Uterus (tissue), 4 donors: Measurements from ENCODE around the gene DLK2. TPM values are rescaled to one million over a fixed set of nuclear protein-coding genes. Genes with fewer than 3 reads are reported as not detected.

ENCODE experiments used
- DNase-seq, 2 donors: peaks; one replicate each; pipeline ENCODE4 v3.0.0-alpha.2; 2019 to 2020
- H3K27ac ChIP-seq, 2 donors: fragments of 200-600 bp; sonication (generic); 1 replicate in 1 of 2; 2 replicates in 1 of 2; pipeline ENCODE4 v1.5.1; 2016 to 2018
- H3K27me3 ChIP-seq, 2 donors: fragments of 200-600 bp; sonication (generic); one replicate each; pipeline ENCODE4 v1.5.1; 2018 to 2019; ENCODE audit warnings: control low read depth in 1 of 2
- H3K36me3 ChIP-seq, 2 donors: fragments of 200-600 bp; sonication (generic); one replicate each; pipeline ENCODE4 v1.5.1; 2019; ENCODE audit warnings: control low read depth in 1 of 2
- H3K4me1 ChIP-seq, 2 donors: fragments of 200-600 bp; sonication (generic); one replicate each; pipeline ENCODE4 v1.5.1; 2018 to 2019; ENCODE audit warnings: control low read depth in 1 of 2
- H3K4me3 ChIP-seq, 2 donors: fragments of 200-600 bp; sonication (generic); 1 replicate in 1 of 2; 2 replicates in 1 of 2; pipeline ENCODE4 v1.5.1; 2018 to 2019; ENCODE audit warnings: mild to moderate bottlenecking in 1 of 2
- H3K9me3 ChIP-seq, 2 donors: fragments of 200-600 bp; sonication (generic); one replicate each; pipeline ENCODE4 v1.5.1; 2019; ENCODE audit warnings: control low read depth in 1 of 2
- POLR2A ChIP-seq, 2 donors: fragments of 450-650 bp; IDR thresholded peaks; one replicate each; pipeline ENCODE4 v1.6.1; 2016; ENCODE audit warnings: antibody characterized with exemption in 2 of 2, mild to moderate bottlenecking in 1 of 2, moderate library complexity in 1 of 2
- intact Hi-C: fragments of 100-400 bp; cut with DNase I; formaldehyde crosslinking; loops from one replicate; pipeline ENCODE4 v1.15.1; 2023; ENCODE audit warnings: low total_unique reads
- total RNA-seq, 4 donors: library from RNA; depleted of rRNA in 3 of 4; stranded (reverse); fragments of >200 nt in 3 of 4; gene quantifications; one replicate each; pipeline versions ENCODE4 v1.1.0 to v1.2.4, GENCODE V29; 2014 to 2023
- TF ChIP-seq, protein P1 (sequence below), 4 experiments: fragments of 200-600 bp in 2 of 4; fragments of 450-650 bp in 2 of 4; sonication (generic) in 2 of 4; IDR thresholded peaks; one replicate each; pipeline ENCODE4 v1.5.1; 2016 to 2019; ENCODE audit warnings: antibody characterized with exemption in 4 of 4, mild to moderate bottlenecking in 2 of 4, moderate library complexity in 1 of 4
- donor health status: DM: yes; HTN: yes; CAD: no.

DLK2 gene
- total RNA-seq, 4 donors from 2014 or later = 1.9 to 3.3 TPM; not detected in 2

DNA sequence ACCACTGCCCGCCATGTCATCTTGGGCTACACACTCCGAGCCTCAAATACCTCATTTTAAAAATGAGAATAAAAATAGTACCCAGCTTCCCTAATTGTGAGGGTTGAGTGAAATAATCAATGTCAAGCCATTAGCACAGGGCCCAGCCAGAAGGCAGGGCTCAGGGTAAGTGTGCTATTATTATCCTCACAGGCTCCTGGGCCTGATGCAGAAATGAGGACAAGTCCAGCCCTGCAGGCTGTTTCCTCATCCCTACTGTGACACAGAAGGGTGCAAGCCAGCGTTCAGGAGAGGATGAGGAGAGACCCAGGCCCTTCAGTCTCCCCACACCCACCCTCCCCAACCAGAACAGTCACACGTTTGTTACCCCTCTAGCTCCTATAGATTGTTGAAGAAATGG, 4.0 kb downstream of the DLK2 start:
- intact Hi-C loops = no loop called here
- H3K4me3 ChIP-seq = no peak overlapping the region
- no peaks in the 10 kb centered on the region for H3K36me3 ChIP-seq

DNA sequence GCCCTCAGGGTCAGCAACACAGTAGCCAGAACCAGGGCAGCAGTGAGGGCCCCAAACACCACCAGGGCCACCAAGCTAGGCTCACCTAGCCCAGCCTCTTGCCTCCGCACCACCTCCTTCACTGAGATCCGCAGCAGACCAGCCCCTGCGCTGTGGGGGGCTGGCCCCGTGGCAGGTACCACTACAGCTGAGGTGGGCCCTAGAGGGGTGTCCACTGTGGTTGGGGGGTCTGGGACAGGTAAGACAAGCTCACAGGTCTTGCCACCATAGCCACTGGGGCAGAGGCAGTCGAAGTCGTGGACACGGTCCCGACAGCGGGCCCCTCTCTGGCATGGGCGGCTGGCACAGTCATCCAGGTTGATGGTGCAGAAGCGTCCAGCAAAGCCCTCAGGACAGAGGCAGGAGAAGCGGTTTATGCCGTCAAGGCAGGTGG, 4.6 kb downstream of the DLK2 start:
- H3K9me3 ChIP-seq = peaks cover 0 to 4% of the 10 kb centered on the region in 2 donors
- no peak overlapping the region for H3K4me3 ChIP-seq
- TF ChIP-seq, protein P1, sequence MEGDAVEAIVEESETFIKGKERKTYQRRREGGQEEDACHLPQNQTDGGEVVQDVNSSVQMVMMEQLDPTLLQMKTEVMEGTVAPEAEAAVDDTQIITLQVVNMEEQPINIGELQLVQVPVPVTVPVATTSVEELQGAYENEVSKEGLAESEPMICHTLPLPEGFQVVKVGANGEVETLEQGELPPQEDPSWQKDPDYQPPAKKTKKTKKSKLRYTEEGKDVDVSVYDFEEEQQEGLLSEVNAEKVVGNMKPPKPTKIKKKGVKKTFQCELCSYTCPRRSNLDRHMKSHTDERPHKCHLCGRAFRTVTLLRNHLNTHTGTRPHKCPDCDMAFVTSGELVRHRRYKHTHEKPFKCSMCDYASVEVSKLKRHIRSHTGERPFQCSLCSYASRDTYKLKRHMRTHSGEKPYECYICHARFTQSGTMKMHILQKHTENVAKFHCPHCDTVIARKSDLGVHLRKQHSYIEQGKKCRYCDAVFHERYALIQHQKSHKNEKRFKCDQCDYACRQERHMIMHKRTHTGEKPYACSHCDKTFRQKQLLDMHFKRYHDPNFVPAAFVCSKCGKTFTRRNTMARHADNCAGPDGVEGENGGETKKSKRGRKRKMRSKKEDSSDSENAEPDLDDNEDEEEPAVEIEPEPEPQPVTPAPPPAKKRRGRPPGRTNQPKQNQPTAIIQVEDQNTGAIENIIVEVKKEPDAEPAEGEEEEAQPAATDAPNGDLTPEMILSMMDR (IDR thresholded peaks at IDR 0.05) = no peak
- no peak for TF ChIP-seq POLR2A (IDR thresholded peaks at IDR 0.05)
- DNase-seq = no peak
- H3K27me3 ChIP-seq = no peaks in the 10 kb centered on the region
- intact Hi-C loops = no loop called here
- H3K27ac ChIP-seq = no peak overlapping the region
- peaks cover 0 to 5% of the 10 kb centered on the region in 2 donors for H3K4me1 ChIP-seq
- H3K36me3 ChIP-seq = no peaks in the 10 kb centered on the region

More for the DNA sequence above, 4.0 kb downstream of the DLK2 start:
- DNase-seq = no peak
- H3K9me3 ChIP-seq = peaks cover 0 to 4% of the 10 kb centered on the region in 2 donors
- peaks cover 0 to 6% of the 10 kb centered on the region in 2 donors for H3K4me1 ChIP-seq
- TF ChIP-seq, protein P1 (IDR thresholded peaks at IDR 0.05) = no peak
- no peak for TF ChIP-seq POLR2A (IDR thresholded peaks at IDR 0.05)
- no peak overlapping the region for H3K27ac ChIP-seq
- H3K27me3 ChIP-seq = peaks cover under 1 to 6% of the 10 kb centered on the region in 2 donors

DNA sequence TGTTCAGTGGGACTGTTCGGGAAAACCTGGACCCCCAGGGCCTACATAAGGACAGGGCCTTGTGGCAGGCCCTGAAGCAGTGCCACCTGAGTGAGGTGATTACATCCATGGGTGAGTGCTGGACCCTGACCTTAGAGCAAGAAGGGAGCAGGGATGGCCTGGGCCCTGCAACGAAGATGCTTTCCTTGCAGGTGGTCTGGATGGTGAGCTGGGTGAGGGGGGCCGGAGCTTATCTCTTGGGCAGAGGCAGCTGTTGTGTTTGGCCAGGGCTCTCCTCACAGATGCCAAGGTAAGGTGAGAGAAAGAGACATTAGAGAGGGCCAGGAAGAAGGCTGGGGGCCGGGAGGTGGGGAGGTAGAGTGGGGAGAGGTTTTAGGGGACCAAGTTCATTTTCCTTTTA, 6.4 kb downstream of the DLK2 start:
- Histone ChIP-seq H3K27me3 (no peaks in the 10 kb centered on the region), H3K4me1 (no peaks in the 10 kb centered on the region), H3K4me3 (no peak overlapping the region), H3K27ac (no peak overlapping the region), H3K36me3 (no peaks in the 10 kb centered on the region), H3K9me3 (no peaks in the 10 kb centered on the region)
- intact Hi-C loops = no loop called here
- no peak for DNase-seq
- TF ChIP-seq POLR2A (IDR thresholded peaks at IDR 0.05) = no peak
- TF ChIP-seq, protein P1 (IDR thresholded peaks at IDR 0.05) = no peak

DNA sequence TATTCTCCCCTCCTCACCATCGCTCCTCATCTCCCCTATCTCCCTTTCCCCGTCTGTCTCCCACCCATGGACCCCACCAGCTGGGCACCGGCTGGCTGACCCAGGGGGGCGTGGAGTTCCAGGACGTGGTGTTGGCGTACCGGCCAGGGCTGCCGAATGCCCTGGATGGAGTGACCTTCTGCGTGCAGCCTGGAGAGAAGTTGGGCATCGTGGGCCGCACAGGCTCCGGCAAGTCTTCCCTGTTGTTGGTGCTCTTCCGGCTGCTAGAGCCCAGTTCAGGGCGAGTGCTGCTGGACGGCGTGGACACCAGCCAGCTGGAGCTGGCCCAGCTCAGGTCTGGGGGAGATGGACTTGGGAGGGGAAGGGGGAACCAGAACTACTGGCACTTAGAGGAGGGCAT, 7.7 kb downstream of the DLK2 start:
- Histone ChIP-seq H3K9me3 (no peaks in the 10 kb centered on the region), H3K4me3 (no peak overlapping the region), H3K27me3 (no peaks in the 10 kb centered on the region), H3K36me3 (no peaks in the 10 kb centered on the region), H3K27ac (no peak overlapping the region), H3K4me1 (no peaks in the 10 kb centered on the region)
- intact Hi-C loops = no loop called here
- no peak for DNase-seq
- no peak for TF ChIP-seq POLR2A (IDR thresholded peaks at IDR 0.05)
- TF ChIP-seq, protein P1 (IDR thresholded peaks at IDR 0.05) = no peak

DNA sequence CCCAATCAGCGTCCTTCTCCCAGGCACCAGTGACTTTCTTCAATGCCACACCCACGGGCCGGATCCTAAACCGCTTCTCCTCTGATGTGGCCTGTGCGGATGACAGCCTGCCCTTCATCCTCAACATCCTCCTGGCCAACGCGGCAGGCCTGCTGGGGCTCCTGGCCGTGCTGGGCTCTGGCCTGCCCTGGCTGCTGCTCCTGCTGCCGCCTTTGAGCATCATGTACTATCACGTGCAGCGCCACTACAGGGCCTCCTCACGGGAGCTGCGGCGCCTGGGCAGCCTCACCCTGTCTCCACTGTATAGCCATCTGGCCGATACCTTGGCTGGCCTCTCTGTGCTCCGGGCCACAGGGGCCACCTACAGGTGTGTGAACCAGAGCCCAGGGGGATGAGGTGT, 9.8 kb downstream of the DLK2 start:
- Histone ChIP-seq H3K27ac (no peak overlapping the region), H3K27me3 (no peaks in the 10 kb centered on the region), H3K9me3 (no peaks in the 10 kb centered on the region), H3K4me1 (no peaks in the 10 kb centered on the region), H3K36me3 (no peaks in the 10 kb centered on the region), H3K4me3 (no peak overlapping the region)
- intact Hi-C loops = no loop called here
- TF ChIP-seq, protein P1 (IDR thresholded peaks at IDR 0.05) = no peak
- no peak for TF ChIP-seq POLR2A (IDR thresholded peaks at IDR 0.05)
- DNase-seq = no peak
